Superior temporal gyrus (tissue), 1 donor: Measurements from ENCODE around the gene MRFAP1L1.
"Not testable (repeated sequence)": the region's sequence is repeated elsewhere in the genome, so short reads cannot be mapped to it uniquely, and the experiment has no call there.

ENCODE experiments used
- DNase-seq: peaks from one replicate; pipeline ENCODE4 v3.0.0-alpha.2; 2016; ENCODE audit errors: extremely low spot score

The MRFAP1L1 gene

DNA sequence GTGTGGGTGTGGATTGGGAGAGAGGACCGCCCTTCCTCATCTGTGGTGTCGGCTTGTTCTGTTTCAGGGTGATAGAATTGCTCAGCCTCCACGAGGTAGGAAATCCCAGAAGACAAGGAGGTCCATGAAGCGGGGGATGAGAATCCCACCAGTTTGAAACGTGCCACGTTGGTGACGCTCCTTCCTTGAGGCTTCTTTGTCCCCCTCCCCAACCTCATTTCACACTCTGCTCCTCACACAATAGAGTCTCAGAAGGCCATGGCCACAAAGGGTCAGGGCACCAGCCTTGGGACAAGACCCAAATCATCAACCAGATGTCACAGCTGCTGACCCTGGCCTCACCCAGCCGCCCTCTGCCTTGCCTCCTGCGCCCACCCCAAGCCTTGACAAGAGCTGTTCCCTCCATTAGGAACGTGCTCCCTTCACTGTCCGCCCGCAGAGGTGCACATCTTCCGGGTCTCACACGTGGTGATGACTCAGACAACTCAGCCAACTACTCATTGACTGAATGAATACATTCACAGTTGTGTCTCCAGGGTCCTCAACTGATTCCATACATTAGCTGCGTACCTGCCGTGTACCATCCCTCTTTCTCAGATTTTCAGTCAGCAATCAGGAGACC lies 24.6 kb upstream of the MRFAP1L1 start:
- DNase-seq = no peak

DNA sequence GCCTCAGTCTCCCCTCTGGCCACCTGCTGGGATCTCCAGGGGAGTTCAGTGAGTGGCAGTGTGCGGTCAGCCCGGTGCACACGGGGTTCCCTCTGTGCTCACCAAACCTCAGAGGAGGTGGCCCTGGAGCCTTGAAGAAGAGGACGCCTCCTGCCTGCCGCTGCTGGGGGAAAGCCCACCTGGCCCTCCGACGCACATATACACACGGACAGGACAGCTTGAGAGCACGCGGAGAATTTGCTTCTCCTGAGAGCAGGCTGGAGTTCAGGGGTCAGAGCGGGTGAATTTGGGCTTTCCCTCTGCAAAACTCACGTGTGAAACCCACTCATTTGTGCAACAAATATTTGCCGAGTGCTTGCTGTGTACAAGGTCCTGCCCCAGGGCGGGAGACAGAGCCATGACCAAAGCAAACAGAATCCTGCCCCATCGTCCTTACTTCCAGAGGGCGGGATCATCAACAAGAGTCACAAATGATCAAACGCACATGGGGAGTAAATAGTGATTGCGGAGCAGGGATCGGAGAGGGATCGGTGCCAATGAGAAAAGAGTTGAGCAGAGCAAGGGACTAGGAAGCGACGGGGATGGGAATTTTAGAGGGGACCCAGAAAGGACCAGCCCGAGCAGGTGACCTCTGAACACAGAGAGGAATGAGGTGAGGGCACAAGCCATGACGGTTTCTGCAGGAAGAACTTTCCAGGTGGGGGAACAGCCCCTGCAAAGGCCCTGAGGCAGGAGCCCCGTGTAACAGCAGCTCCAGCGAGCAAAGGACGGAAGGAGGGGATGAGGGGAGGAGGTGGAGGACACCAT lies 23.9 kb upstream of the MRFAP1L1 start:
- DNase-seq = no peak

DNA sequence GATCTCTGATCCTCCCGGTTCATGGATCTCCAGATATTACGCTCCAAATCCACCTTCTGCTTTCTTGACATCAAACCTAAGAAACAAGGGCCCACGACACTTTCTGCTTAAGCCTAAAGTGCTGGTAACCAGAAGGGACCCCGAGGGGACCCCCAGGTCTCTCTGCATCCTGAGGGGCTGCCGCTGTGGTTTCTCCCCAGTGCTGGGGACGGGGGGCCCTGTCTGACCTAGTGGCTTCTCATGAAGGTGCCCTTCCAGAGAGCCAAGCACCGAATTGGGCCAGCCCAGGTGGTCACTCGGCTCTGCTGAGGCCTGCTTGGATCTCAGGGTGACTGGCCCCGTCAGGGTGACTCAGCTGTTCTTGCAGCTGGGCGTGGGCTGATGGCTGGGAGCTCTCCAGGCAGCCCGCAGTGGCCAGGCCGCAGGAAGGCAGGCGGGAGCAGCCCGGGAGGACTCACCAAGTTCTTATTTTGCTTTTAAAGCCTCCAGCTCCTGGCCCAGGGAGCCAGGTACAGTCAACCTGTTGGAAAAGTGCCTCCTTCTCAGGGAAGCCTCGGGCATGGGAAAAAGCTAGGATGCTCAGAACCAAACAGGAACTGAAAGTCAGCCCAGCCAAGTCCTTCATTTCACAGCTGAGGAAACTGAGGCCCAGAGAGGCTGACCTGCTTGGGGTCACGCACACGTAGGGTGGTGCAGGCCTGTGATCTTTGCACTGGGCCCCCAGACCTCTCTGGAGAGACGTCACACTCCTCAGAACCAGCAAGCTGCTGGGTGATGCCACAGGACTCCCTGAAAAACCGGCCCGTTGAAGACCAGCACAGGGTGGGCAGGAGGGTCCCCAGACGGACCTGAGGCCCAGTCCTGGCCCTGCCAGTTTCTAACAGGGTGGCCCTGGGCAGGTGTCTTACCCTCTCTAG lies 23.0 kb upstream of the MRFAP1L1 start:
- DNase-seq = peak; percentile 75

DNA sequence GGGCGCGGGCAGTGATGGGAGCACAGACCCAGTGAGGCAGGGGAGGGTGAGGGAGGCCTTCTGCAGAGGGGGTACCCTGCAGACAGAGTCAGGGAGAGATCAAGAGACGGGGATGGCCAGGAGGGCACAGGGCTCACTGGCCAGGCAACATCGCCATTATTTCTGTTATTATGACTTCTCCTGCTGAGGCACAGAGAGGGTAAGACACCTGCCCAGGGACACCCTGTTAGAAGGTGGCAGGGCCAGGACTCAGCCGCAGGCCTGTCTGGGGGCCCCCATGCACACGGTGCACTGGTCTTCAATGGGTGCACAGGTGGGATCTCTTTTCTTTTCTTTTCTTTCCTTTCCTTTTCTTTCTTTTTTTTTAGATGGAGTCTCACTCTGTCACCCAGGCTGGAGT lies 22.1 kb upstream of the MRFAP1L1 start:
- DNase-seq = no peak

DNA sequence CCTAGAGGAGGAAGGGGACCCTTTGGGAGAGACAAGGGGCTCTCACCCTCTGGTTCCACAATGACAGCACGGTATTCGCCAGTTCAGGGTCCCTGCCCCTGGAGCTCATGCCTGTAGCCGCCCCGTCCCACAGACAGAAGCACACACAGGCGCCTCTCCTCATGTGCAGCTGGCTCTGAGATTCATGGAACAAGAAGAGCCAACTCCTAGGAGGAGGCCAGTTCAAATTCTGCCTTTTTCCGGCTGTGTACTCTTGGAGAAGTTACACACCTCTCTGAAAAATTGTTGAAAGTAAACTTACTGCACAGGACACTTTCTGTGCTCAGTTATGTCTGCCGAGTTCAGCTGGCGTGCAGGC lies 21.6 kb upstream of the MRFAP1L1 start:
- no peak for DNase-seq

DNA sequence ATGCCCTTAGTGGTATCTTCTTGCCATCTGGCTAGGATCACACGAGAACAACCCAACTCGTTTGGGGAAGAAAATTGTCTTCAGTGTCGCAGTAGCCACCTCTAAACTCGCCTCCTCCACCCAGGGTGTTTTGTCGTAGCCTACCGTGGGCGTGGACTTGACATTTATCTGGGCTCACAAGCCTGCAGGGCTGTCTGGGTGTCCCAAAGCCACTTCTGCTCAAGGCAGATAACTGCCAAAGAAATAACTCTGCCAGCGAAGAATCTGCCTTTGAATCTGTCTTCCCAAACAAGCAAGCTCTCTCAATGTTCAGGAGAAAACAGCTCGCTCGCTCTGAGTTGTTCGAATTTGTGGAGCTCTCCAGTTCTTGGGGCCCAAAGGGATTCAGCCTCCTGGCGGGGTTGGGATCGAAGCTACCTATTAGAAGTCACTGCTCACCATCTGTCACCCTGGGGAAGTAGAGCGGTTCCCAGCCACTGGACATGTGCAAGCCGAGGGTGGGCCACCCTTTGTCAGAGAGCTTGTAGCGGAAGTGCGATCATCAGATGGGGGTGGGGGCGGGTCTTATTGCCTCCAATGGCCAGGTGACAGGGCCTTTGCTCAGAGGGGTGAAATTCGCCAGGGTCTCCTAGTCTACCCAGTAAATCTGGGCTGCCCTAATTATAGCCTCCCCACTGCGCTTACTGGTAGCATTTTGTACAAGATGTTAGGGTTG lies 21.1 kb upstream of the MRFAP1L1 start:
- DNase-seq = peak; percentile 63

DNA sequence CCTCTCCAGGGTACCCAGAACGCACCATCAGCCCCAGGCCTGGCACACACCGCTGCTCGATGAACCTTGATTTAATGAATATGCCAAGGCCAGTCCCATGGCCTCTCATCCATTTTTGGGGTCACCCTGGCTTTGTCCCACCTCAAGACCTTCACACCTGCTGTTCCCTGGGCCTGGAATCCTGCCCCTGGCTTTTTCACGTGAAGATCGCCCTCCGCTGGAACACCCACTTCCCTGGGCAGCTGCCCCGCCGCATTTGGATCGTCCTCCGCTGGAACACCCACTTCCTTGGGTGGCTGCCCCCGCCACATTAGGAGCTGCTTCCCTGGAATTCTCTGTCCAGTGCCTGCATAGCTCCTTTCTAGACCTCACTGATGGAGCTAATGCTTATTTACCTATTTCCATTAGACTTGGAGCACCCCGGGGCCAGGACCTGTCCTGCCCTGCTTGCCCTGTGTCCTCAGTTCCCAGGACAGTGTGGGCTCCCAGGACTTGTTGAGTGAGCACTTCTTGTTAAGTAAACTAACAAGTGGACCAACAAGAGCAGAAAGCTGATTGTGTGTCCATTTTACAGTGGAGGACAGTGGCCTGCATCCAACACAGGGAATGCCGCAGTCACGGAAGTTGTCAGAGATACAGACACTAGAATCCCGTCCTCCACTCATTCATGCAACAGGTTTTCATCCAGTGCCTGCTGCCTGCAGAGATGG lies 18.8 kb upstream of the MRFAP1L1 start:
- DNase-seq = no peak

DNA sequence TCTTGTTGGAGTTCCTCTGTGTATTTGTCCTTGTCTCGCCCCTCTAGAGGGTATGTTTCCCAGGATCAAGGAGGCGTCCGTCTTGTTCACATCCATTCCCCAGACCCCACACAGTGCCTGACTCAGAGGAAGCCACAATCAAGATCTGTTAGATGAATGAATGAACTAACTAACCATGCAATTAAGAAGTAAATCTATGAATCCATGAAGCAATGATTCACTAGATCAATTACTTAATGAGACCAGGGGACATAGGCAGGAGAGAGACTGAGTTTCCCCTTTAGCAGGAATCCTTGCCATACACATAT lies 18.2 kb upstream of the MRFAP1L1 start:
- peak; percentile 21 for DNase-seq

DNA sequence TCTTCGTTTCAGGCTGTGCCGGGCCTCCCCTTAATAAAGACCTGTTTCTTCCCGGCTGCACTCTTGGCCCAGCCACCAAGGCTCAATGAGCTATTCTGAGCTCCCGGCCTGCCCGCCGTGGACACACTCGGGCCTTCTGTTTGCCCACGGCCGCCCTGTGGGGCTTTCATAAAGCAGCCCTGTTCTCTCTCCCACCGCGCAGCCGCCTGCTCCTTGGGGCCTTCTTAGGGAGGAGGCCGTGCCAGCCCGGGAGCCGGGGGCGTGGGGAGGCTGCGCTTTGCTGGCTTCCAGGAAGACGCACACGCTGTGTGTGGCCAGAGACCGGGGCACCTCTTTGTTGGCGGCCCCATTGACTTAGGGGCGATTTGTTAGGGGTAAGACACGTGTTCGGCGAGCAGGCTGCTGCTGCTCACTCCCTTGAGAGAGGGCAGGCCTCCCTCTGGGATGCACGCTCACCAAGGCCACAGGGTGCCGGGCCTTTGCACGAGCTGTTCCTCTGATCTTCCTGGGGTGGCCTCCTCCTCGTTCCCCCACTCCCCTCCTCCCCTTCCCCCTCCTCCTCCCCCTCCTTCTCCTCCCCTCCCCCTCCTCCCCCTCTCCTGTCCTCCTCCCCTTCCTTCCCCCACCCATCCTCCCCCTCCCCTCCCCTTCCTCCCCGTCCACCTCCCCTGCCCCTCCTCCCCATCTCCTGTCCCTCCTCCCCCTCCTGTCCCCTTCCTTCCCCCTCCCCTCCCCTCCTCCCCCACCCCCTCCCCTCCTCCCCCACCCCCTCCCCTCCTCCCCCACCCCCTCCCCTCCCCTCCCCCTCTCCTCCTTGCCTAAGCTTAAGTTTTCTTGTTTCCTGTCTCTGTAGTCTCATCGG lies 17.6 kb upstream of the MRFAP1L1 start:
- peak; percentile 87 for DNase-seq

DNA sequence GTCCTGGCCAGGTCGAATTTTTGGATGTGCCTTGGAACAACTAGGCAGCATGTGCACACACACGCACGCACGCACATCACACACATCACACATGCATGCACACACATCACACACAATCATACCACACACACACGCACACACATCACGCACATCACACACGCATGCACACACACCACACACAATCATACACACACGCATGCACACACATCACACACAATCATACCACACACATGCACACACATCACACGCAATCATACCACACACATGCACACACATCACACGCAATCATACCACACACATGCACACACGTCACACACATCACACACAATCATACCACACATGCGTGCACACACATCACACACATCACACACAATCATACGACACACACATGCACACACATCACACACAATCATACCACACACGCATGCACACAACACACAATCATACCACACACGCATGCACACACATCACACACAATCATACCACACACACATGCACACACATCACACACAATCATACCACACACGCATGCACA lies 15.8 kb upstream of the MRFAP1L1 start:
- DNase-seq = not testable (repeated sequence)

DNA sequence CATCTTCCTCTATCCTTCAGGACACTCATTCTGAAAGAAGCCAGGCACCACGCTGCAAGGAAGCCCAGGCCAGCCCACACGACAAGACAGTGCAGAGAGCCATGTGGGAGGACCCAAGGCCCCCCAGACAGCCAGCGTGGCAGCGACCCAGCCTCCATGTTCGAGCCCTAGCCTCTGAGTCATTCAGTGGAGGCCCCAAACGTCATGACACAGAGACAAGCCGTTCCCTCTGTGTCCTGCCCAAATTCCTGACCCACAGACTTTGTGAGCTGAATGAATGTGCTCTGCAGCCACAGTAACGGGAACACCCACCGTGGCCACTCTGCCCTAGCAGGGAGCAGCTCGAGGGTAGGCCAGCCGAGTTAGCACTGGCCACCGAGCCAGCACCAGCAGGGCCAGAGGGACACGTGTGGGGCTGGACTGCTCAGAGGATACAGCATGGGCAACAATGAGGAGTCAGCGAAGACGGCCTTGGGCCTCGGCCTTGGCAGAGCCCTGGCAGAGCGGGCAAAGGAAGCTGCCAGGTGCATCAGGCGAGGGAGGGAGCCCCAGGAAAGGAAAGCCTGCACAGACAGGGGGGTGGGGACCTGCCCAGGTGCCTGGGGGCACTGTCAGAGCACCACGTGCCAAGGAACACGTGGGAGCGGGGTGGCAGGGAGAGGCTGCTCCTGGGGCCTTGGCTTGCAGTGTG lies 14.9 kb upstream of the MRFAP1L1 start:
- DNase-seq = no peak

DNA sequence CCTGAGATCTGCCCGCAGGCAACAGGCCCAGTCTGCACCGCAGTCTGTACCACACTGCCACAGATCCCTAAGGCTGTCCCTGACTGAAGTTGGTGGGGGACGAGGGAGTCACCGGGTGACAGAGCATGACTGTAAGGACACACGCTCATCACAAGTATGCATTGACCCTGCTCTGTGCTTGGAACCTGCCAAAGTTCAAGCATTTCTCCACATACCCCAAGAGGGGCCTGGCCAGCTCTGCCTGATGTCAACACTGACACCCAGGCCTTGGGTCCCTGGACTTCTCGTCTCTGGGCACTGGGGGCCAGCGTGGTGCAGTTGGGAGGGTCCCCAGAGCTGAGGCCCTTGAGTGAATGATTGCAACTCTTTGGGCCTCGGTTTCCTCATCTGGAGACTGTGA lies 14.2 kb upstream of the MRFAP1L1 start:
- no peak for DNase-seq

DNA sequence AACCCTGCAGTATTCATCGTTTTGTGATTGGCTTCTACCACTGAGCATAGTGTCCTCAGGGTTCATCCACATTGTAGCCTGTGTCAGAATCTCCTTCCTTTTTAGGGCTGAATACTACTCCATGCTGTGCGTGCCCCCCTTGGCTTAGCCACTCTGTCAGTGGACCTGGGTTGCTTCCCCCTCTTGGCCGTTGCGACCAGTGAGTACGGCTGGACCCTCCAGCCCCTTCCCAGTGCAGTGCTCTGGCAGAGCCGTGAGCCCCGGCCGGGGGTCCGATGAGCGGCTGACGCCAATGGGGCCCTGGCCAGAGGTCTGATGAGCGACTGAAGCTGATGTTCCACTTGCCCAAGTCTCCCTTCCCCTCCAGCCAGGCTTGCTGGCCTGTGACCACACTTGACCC lies 13.2 kb upstream of the MRFAP1L1 start:
- DNase-seq = no peak

DNA sequence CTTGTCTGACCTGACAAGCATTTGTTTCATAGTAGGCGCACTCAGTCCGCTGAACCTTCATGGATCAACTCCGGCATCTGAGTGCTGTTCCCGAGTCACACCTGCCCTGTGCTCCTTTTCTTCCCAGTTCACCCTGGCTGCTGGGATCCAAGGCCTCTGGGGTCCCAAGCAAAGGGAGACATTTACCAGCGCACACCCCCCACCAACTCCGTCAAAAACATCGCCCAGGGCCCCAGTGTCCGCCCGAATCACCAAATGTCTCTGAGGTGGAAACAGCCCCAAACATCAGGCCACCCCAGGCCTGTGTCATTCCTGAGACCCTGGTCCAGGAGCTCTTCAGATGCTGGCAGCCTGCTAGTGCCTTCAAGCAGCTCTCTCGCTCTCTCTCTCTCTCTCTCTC lies 11.5 kb upstream of the MRFAP1L1 start:
- no peak for DNase-seq

DNA sequence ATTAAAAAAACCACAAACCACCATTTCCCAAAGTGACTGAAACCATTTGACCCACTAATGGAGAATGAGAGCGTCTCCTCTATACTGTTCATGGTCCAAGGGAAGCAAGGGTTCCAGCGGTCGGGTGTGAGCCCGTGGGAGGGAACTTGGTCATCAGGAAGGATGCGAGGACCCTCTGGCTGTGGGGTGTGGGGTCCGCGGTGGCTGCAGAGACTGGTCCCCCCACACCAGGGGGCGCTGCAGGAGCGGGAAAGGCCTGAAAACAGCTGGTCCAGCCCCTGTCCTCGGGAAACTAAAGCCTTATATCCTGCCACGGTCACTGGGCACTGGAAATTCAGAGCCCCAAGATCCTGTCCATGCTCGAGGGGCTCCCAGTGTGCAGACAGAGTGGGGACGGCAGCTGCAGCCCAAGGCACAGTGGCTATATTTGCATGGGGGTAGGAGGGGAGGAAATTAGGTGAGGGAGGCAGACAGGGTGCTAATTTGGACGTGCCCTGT lies 10.6 kb upstream of the MRFAP1L1 start:
- peak; percentile 91 for DNase-seq

DNA sequence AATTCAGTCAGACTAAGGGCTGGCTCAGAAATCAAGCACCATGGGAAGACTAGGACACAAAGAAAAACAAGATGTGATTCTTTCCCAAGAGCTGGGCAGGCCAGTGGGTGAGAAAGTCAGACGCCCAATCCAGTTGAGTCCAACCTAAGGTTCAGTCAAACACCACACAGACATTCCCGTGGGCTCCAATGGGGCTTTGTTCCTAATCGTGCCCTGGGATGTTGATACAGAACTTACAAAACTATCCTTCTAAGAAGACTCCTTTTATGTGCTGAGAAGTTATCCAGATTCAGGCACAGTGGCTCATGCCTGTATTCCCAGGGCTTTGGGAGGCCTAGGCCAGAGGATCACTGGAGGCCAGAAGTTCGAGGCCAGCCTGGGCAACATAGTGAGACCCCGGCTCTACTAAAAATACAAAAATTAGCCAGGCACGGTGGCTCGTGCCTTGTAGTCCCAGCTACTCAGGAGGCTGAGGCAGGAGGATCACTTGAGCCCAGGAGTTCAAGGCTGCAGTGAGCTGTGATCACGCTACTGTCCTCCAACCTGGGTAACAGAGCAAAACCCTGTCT lies 10.0 kb upstream of the MRFAP1L1 start:
- DNase-seq = no peak

DNA sequence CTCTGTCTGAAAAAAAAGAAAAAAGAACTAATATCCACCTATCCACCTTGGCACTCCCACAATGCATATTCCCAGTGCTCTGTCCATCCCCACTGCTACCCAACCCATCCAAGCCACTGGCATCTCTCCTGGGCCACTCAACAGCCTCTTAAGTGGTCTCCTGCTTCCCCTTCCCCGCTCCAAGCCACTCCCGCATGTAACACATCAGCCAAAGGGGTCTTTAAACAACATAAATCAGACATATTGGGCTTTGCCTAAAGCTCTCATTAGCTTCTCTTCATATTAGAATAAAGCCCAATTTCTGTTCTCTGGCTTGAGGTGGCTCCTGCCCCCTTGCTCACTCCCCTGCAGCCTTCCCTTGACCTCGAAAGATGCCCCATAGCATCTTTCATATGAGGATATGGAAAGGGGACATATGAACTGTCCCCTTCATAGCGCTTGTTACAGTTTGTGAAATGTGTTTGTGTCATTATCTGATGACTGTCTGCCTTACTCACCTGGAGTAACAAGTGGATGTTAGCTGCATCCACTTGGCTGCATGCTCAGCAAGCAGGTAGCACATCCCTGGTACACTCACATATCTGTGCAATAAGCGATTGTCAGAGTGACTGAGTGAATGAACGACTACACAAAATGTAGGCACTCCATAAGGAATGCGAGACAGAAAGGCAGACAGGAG lies 9.4 kb upstream of the MRFAP1L1 start:
- DNase-seq = no peak

DNA sequence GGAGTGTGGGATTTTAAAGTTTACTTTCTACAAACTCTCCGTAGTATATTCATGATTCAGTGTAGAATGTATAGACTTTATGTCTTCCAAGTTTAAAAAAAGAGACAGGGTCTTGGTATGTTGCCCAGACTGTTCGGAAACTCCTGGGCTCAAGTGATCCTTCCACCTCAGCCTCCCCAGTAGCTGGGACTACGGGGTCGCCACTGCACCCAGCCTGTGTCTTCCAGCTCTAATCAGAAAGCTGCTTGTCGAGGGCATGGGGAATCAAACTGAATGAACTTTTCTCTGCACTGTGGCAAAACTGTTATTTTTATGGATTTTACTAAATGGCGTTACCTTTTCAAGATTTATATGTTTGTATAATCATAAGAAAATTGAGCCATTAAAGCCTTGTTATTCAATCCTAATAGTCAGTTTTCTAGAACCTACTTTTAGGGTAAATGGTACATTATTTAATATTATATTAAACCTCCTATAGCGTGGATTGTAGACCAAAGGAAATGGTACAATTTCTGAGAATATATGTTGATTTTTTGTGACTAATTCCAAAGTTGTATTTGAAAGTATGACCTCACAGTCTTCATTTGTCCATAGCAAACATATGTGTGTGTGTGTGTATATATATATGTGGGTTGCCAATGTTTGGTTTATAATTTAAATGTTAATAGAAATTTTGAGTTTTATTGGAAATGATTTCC lies 7.4 kb upstream of the MRFAP1L1 start:
- no peak for DNase-seq
